Astrocyte (in vitro differentiated cells and primary cell): ENCODE results near the gene S100A12. TPM values are rescaled to one million over a fixed set of nuclear protein-coding genes. Genes with fewer than 3 reads are reported as not detected.
A peak's percentile ranks its signal among the peaks of the same experiment; 100 is the strongest.
"Not testable (repeated sequence)": the region's sequence is repeated elsewhere in the genome, so short reads cannot be mapped to it uniquely, and the experiment has no call there.

ENCODE experiments used
- DNase-seq: peaks from one replicate; pipeline ENCODE4 v3.0.0-alpha.2; 2010; ENCODE audit warnings: low read depth
- FAIRE-seq: peaks from 2 replicates; lab custom pipeline; 2011; peaks lifted over from hg19 to GRCh38; lab: Jason Lieb, UNC
- H2AFZ ChIP-seq: 2 replicates; pipeline ENCODE4 v1.6.0; 2012; ENCODE audit warnings: low read depth, low read length, inconsistent platforms
- H3K27ac ChIP-seq: 2 replicates; pipeline ENCODE4 v1.5.1; 2011; ENCODE audit warnings: low read depth, low read length, inconsistent platforms
- H3K27me3 ChIP-seq: 2 replicates; pipeline ENCODE4 v1.6.0; 2011; ENCODE audit warnings: low read length, inconsistent platforms; ENCODE audit not compliant: insufficient read depth
- H3K36me3 ChIP-seq: 2 replicates; pipeline ENCODE4 v1.5.1; 2011; ENCODE audit warnings: low read length, inconsistent platforms; ENCODE audit not compliant: insufficient read depth
- H3K4me1 ChIP-seq: 2 replicates; pipeline ENCODE4 v1.5.1; 2011; ENCODE audit warnings: low read length, inconsistent platforms; ENCODE audit not compliant: insufficient read depth
- H3K4me2 ChIP-seq: 2 replicates; pipeline ENCODE4 v1.6.0; 2012; ENCODE audit warnings: low read length, inconsistent platforms
- H3K4me3 ChIP-seq: 2 replicates; pipeline ENCODE4 v1.5.1; 2011; ENCODE audit warnings: low read depth, mild to moderate bottlenecking, low read length, inconsistent platforms; ENCODE audit not compliant: insufficient read depth
- H3K79me2 ChIP-seq: 2 replicates; pipeline ENCODE4 v1.6.0; 2012; ENCODE audit warnings: mild to moderate bottlenecking, low read length, inconsistent platforms; ENCODE audit not compliant: insufficient read depth
- H3K9ac ChIP-seq: 2 replicates; pipeline ENCODE4 v1.6.0; 2012; ENCODE audit warnings: mild to moderate bottlenecking, low read length, inconsistent platforms
- H3K9me3 ChIP-seq: 2 replicates; pipeline ENCODE4 v1.5.1; 2012; ENCODE audit warnings: low read depth, mild to moderate bottlenecking, low read length, inconsistent platforms; ENCODE audit not compliant: insufficient read depth
- H4K20me1 ChIP-seq: 2 replicates; pipeline ENCODE4 v1.6.0; 2012; ENCODE audit warnings: low read length, inconsistent platforms; ENCODE audit not compliant: insufficient read depth
- H3K27ac Mint-ChIP-seq: one replicate; pipeline ENCODE4 v1.8.0; 2021; ENCODE audit warnings: mild to moderate bottlenecking, mixed read lengths; ENCODE audit not compliant: unreplicated experiment
- H3K27me3 Mint-ChIP-seq: one replicate; pipeline ENCODE4 v1.8.0; 2021; ENCODE audit warnings: low read depth, mixed read lengths; ENCODE audit not compliant: unreplicated experiment
- H3K36me3 Mint-ChIP-seq: one replicate; pipeline ENCODE4 v1.8.0; 2021; ENCODE audit warnings: low read depth, mixed read lengths; ENCODE audit not compliant: unreplicated experiment
- H3K4me1 Mint-ChIP-seq: one replicate; pipeline ENCODE4 v1.8.0; 2021; ENCODE audit warnings: low read depth, mixed read lengths; ENCODE audit not compliant: unreplicated experiment
- H3K4me3 Mint-ChIP-seq: one replicate; pipeline ENCODE4 v1.8.0; 2021; ENCODE audit warnings: mild to moderate bottlenecking, moderate library complexity, mixed read lengths; ENCODE audit not compliant: unreplicated experiment
- H3K9me3 Mint-ChIP-seq: one replicate; pipeline ENCODE4 v1.8.0; 2021; ENCODE audit warnings: mild to moderate bottlenecking, mixed read lengths; ENCODE audit not compliant: unreplicated experiment
- EZH2 ChIP-seq: IDR thresholded peaks from 2 replicates; pipeline ENCODE4 v1.6.1; 2012; ENCODE audit warnings: mild to moderate bottlenecking, low read length, inconsistent platforms; ENCODE audit not compliant: insufficient read depth
- total RNA-seq: library from RNA; stranded (reverse); gene quantifications from 2 replicates; pipeline ENCODE4 v1.2.1, GENCODE V29; 2021
- TF ChIP-seq, protein P1 (sequence below): IDR thresholded peaks from 2 replicates; pipeline ENCODE4 v1.5.1; 2011; ENCODE audit warnings: low read depth, mild to moderate bottlenecking, inconsistent platforms, low read length, moderate library complexity; ENCODE audit not compliant: insufficient read depth

The S100A12 gene
- total RNA-seq, 1 donor from 2014 or later: not detected

DNA sequence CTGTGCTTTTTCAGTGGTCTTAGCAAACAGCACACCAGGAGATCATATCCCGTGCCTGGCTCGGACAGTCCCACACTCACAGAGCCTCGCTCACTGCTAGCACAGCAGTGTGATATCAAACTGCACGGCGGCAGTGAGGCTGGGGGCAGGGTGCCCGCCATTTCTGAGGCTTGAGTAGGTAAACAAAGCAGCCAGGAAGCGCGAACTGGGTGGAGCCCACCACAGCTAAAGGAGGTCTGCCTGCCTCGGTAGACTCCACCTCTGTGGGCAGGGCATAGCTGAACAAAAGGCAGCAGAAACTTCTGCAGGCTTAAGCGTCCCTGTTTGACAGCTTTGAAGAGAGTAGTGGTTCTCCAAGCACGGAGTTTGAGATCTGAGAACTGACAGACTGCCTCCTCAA, 31.9 kb upstream of the S100A12 start:
- not testable (repeated sequence) for H3K4me2 ChIP-seq, H3K27me3 ChIP-seq, H3K4me1 ChIP-seq, H2AFZ ChIP-seq, H3K4me3 ChIP-seq, H3K27ac ChIP-seq, H3K4me3 Mint-ChIP-seq, FAIRE-seq, H3K9ac ChIP-seq, H3K36me3 Mint-ChIP-seq, H3K79me2 ChIP-seq, H3K27ac Mint-ChIP-seq, H3K36me3 ChIP-seq, H3K9me3 ChIP-seq, DNase-seq, H3K4me1 Mint-ChIP-seq, H4K20me1 ChIP-seq
- Mint-ChIP-seq H3K27me3 (peaks cover 48% of the 10 kb centered on the region), H3K9me3 (peaks cover 12% of the 10 kb centered on the region)

DNA sequence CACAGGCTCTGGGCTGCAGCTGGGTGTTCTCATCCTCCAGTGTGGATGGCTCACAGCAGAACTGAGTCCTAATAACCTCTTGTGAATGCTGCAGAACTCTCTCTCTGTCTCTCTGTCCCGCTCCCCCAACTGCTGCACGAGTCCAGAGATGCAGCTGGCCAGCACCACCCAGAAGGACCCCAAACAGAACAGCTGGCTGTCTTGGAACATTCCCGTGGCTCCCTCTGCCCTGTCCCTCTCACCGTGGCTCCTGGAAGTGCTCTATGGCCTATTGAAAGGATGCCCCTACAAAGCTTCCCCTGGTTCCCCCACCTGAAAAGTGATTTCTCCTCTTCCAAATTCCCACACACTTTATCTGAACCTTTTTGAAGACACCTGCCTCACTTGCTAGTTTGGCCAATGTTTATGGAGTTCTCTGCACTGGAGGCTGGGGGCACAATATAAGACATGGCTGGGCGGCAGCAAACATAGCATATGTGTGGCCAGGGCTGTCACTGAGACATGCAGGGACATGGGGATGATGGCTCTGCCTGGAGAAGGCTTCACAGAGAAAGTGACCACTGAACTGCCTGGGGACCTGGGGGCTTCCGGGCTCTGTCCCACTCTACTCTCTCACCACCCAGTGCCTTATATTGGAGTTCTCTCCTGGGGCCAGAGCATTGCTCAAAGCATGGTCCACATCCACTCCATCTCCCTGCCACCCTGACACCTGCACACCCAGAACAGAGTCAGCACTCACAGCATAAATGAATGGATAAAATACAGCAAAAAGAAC, 30.6 kb upstream of the S100A12 start:
- not testable (repeated sequence) for H2AFZ ChIP-seq, H3K79me2 ChIP-seq, H3K27ac Mint-ChIP-seq, FAIRE-seq, H3K27ac ChIP-seq, H3K9me3 Mint-ChIP-seq, H3K4me3 ChIP-seq, H3K4me1 ChIP-seq, H3K27me3 ChIP-seq, H3K9ac ChIP-seq, H3K9me3 ChIP-seq, H3K4me2 ChIP-seq, H4K20me1 ChIP-seq, H3K36me3 Mint-ChIP-seq, DNase-seq, H3K36me3 ChIP-seq, H3K4me1 Mint-ChIP-seq, H3K4me3 Mint-ChIP-seq
- peaks cover 54% of the 10 kb centered on the region for H3K27me3 Mint-ChIP-seq

DNA sequence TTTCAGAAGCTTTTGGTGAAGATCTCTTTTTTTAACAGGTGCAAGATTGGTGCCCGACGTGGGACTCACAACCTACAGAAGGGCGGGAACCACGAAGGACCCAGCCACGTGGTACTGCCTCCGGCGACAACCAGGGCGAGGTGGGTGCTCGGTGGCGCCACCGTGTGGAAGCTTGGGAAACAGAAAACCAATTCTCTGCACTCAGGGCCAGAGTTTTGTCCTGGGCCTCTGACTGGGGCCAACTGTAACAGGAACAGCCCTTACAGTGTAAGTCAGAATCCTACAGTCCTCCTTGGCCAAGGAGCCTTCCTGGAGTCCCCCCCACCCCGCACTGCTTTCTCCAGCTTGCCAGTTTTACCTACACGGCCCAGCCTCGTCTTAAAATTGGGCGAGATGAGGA, 29.3 kb upstream of the S100A12 start:
- Histone ChIP-seq H3K9me3 (no peaks in the 10 kb centered on the region), H4K20me1 (no peaks in the 10 kb centered on the region), H3K9ac (no peak overlapping the region), H3K4me1 (no peaks in the 10 kb centered on the region), H3K27ac (no peak overlapping the region), H3K36me3 (no peaks in the 10 kb centered on the region), H2AFZ (no peak overlapping the region), H3K27me3 (no peaks in the 10 kb centered on the region), H3K4me3 (no peak overlapping the region), H3K4me2 (no peak overlapping the region), H3K79me2 (no peaks in the 10 kb centered on the region)
- H3K4me1 Mint-ChIP-seq: no peaks in the 10 kb centered on the region
- FAIRE-seq (no peak), DNase-seq (no peak)
- no peak overlapping the region for H3K4me3 Mint-ChIP-seq
- H3K27ac Mint-ChIP-seq: no peak overlapping the region
- H3K9me3 Mint-ChIP-seq: peaks cover 5% of the 10 kb centered on the region
- peaks cover 4% of the 10 kb centered on the region for H3K36me3 Mint-ChIP-seq
- TF ChIP-seq, protein P1, sequence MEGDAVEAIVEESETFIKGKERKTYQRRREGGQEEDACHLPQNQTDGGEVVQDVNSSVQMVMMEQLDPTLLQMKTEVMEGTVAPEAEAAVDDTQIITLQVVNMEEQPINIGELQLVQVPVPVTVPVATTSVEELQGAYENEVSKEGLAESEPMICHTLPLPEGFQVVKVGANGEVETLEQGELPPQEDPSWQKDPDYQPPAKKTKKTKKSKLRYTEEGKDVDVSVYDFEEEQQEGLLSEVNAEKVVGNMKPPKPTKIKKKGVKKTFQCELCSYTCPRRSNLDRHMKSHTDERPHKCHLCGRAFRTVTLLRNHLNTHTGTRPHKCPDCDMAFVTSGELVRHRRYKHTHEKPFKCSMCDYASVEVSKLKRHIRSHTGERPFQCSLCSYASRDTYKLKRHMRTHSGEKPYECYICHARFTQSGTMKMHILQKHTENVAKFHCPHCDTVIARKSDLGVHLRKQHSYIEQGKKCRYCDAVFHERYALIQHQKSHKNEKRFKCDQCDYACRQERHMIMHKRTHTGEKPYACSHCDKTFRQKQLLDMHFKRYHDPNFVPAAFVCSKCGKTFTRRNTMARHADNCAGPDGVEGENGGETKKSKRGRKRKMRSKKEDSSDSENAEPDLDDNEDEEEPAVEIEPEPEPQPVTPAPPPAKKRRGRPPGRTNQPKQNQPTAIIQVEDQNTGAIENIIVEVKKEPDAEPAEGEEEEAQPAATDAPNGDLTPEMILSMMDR: peak; percentile 12
- TF ChIP-seq EZH2: no peak
- peaks cover 50% of the 10 kb centered on the region for H3K27me3 Mint-ChIP-seq
